DOHH2 (cell line): ENCODE data around the gene SLC6A1.

Source experiments
- CTCF ChIP-seq: fragments of 200-600 bp; sonication (generic); IDR thresholded peaks from one replicate; pipeline ENCODE4 v1.5.1; 2014; ENCODE audit warnings: antibody characterized with exemption, mild to moderate bottlenecking, low read depth, low read length; ENCODE audit not compliant: poor library complexity, severe bottlenecking
- EZH2phosphoT487 ChIP-seq: fragments of 200-600 bp; sonication (generic); IDR thresholded peaks from 2 replicates; pipeline ENCODE4 v1.6.1; 2017; ENCODE audit warnings: borderline replicate concordance, mild to moderate bottlenecking, antibody characterized with exemption, low read length, moderate library complexity, mixed read lengths

DNA sequence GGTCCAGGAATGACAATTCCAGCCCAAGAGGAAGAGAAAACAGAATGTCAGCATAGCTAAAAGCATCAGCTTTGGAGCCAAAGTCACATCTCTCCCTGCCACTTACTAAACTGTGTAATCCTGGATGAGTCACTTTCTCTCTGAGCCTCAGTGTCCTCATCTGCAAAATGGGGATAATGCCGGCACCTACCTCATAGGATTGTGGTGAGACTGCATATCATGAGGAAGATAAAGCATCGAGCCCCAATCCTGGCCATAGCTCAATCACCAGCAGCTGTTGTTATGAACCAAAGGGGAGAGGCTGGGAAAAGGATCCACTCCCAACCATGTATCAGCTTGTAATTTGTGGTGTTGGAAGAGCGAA is 9.1 kb downstream of the SLC6A1 start:
- TF ChIP-seq CTCF (no peak), EZH2phosphoT487 (no peak)
